GM19351 (cell line): ENCODE data around the gene IL1RL2.

ENCODE experiments used
- ATAC-seq: cut with Tn5 transposase; IDR thresholded peaks from one replicate; pipeline ENCODE4 v1.9.1; 2021; ENCODE audit warnings: mild to moderate bottlenecking, moderate library complexity; ENCODE audit not compliant: unreplicated experiment

Gene IL1RL2

DNA sequence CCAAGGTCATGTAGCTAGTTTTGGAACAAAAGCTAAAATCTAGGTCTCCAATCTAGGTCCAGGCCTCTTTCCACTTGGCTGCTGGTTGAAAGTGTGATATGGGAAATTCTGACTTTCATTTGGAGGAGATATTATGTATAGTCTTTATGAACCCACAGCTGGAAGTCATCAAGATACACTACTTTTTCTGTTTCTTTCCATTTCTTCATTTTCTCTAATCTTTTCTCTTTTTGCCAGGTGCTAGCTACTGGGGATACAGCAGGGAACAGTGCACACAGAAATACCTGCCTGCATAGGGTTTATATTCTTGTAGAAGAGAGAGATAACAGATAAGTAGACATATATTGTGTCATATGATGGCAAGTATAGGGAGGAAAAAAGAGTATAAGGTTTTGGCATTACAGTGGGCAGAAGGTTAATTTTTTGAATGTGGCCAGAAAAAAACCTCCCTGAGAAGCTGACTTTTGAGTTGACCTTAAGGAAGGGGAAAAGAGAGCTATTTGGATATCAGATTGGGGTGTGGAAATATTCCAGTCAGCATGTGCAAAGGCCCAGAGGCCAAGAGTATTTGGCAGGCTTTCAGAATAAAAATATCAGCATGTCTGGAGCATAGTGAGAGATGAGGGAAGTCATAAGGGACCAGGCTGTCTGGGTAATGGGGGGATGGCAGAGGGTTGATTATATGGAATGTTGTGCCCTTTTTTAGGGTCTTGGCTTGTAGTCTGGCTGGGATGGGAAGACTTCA lies 28.6 kb upstream of the IL1RL2 start:
- no peak for ATAC-seq

DNA sequence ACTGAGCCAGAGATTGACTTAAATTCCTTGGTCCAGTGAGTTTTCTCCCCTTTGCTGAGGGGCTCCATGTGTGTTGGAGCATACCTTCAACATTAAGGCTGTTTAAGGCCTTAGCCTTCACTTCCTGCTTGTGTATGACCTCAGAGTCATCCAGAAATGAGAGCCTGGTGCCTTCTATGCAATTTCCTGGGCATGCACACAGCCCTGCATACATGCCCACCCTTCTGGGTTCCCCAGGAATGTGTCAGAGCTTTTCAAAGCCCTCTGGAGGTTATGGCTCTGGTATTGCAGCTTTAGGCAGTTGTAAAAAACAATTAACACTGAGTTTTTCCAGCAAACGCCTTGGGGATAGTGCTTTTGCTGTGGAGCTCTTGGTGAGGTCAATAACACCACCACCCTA lies 27.5 kb upstream of the IL1RL2 start:
- ATAC-seq, result no peak

DNA sequence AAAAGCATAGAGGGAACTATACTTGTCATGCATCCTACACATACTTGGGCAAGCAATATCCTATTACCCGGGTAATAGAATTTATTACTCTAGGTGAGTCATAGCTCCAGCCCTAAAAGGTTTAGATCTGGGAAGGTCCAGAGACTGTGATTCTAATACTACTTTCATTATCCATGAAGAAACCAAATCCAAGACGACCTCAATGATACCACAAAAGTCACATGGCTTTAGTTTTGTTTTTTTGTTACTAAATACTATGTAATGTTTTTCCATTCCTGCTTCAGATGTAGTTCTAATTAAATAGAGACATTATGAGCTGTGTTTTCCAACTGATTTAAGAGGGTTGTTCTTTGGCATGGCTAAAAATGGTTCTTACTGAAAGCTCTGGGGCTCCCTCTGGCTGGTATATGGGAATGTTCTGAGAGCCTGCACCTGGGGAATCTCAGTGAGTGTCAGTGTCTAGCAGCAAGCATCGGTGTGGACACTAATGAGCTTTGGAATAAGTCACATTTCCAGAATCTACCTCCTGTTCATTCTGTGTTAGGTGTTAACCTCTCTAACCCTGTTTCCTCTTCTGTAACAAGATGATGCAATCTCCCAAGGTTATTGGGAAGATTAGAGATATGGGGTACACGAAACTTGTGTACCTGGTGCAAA lies 20.5 kb upstream of the IL1RL2 start:
- no peak for ATAC-seq

DNA sequence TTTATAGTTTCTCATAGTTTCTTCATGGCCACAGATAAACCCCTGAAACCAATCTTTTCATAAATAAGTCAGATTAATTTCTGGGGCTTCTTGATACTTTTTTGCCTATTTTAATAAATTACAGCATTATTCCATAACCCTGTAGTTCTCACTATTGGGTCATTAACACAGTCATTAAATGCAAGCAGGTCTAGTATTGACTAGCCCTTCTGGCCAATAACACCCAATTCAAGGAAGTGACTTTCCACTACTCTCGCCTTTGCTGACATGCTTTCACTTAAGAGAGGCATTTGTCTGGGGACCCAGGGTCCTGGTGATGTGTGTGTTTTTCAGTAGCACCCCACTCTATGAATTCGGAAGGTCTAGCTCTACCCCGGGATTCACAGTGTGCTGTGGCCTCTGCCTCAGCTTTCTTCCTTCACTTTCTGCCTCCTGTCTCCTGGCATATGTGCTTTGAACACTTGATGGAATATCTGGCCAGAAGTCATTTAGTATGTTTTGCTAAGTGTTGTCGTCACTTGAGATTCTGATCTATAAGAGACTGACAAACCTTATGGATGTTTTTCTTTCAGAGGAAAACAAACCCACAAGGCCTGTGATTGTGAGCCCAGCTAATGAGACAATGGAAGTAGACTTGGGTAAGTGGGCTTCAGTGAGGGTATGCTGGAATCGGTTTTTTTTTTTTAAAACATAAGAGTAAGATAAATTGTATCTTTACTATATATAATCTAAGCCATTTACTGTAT lies 18.6 kb upstream of the IL1RL2 start:
- no peak for ATAC-seq

DNA sequence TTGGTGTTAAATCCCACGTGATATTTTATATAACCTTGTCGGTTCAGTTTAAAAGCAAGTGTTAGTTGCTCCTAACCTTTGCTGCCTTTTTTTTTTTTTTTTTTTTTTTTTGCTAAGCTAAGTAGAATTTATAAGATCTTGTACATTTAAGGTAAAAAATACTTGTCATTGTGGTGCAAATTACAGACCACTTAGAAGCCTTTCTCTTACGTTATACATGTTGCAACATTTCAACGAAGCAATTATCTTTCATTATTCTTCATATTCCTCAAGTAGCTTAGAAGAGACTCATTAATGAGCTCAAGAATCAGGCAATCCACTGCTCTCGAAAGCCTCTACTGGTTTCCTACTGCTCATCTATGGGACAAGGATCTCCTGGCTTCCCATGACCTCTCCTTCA lies 14.9 kb upstream of the IL1RL2 start:
- ATAC-seq, result no peak

DNA sequence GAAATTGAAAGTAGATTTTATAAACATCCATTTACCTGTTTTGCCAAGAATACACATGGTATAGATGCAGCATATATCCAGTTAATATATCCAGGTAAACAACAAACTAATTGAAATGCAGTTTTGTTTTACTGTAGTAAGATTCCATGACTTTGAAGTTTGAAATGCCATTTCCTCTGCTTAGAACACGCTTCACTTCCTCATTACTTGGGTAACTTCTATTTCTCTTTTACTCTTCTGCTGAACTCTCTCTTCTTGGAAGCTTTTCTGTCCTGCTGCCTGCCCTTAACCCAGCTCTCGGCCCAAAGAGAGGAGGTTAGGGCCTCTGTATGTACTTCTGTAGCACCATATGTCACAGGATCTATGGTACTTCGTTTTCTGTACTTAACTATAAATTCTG lies 14.1 kb upstream of the IL1RL2 start:
- ATAC-seq, result no peak

DNA sequence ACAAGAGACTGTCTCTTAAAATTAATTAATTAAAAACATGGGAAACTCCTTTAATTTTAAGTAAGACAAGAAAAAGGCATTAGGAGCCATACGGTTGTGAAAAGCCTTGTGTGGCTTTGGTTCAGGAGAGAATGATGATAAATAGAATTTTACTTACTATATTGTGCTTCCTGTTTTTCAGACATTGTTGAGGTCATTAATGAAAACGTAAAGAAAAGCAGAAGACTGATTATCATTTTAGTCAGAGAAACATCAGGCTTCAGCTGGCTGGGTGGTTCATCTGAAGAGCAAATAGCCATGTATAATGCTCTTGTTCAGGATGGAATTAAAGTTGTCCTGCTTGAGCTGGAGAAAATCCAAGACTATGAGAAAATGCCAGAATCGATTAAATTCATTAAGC lies 10.7 kb upstream of the IL1RL2 start:
- ATAC-seq, result no peak

DNA sequence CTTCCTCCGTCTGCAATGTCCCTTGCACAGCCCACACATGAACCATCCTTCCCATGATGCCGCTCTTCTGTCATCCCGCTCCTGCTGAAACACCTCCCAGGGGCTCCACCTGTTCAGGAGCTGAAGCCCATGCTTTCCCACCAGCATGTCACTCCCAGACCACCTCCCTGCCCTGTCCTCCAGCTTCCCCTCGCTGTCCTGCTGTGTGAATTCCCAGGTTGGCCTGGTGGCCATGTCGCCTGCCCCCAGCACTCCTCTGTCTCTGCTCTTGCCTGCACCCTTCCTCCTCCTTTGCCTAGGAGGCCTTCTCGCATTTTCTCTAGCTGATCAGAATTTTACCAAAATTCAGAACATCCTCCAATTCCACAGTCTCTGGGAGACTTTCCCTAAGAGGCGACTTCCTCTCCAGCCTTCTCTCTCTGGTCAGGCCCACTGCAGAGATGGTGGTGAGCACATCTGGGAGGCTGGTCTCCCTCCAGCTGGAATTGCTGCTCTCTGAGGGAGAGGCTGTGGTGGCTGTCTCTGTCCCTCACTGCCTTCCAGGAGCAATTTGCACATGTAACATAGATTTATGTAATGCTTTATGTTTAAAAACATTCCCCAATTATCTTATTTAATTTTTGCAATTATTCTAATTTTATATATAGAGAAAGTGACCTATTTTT lies 8.9 kb upstream of the IL1RL2 start:
- no peak for ATAC-seq

DNA sequence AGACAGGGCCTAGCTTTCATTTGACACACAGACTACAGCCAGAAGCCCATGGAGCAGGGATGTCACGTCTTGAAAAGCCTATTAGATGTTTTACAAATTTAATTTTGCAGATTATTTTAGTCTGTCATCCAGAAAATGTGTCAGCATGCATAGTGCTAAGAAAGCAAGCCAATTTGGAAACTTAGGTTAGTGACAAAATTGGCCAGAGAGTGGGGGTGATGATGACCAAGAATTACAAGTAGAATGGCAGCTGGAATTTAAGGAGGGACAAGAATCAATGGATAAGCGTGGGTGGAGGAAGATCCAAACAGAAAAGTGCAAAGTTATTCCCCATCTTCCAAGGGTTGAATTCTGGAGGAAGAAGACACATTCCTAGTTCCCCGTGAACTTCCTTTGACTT lies 7.8 kb upstream of the IL1RL2 start:
- ATAC-seq, result no peak

DNA sequence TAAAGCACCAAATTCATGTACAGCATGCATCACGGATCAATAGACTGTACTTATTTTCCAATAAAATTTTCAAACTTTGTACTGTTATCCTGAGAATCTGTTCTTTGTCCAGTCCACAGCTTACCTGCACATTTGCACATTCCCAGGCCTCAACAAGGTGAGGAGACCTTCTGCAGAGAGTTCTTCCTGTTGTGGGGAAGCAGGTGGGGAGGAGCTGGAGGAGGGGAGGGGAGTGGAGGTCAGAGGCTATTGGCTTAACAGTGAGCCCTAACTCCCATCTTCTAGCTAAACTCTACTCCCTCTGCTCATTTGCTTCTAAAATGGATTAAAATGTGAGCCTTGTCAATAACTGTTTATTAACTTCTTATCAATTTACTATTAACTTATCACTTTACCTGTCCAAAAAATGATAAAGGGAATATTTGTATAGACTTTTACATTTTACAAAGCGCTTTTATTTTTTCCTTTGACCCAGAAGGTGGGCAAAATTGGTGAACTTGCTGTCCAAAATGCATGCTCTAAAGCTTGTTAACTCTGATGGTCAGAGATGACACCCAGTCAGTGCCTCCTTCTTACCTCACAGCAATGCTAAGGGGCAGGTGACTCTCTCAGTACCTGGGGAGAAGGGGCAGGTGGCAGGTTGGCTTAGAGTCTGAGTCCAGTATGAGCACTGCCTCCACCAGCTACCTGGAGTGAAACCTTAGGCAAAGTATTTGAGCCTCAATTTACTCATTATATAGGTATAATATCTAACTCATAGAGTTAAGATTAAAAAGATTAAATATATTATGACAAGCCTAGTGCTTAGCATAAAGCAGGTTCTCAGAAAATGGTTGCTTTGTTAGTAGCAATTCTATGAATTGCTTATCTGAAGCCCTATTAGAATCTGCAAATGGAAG lies 6.8 kb upstream of the IL1RL2 start:
- no peak for ATAC-seq

DNA sequence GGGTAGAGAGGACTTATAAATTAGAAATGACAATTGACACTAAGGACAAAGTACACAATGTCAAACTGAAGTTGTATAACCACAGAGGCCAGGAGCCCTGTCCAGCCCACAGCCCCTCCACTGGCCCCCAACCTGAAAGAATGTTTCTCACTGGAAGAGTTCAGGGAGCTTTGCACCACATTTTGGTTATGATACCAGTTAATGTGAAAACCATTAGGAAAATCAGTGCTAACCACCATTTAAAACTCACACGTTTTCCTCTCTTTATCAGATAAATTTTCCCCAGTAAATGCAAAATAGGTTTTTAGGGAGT lies 6.2 kb upstream of the IL1RL2 start:
- ATAC-seq, result no peak

DNA sequence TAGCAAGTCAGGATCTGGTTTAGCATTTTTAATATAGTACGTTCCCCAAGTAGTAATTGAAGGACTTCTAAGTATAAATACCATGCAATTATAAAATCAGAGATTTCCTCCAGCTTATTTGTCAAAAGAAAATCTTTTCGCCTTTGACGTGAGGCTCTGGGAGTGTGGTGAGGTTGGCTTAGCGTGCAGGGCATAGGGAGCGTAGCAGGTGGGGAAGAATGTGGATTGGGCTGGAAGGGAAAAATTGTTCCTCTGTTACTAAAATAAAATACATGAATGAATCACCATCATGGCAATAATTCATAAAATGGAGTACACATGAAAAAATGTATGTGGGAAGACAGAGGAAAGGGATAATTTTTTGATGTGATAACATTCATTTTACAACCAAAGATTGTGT lies 5.4 kb upstream of the IL1RL2 start:
- no peak for ATAC-seq

DNA sequence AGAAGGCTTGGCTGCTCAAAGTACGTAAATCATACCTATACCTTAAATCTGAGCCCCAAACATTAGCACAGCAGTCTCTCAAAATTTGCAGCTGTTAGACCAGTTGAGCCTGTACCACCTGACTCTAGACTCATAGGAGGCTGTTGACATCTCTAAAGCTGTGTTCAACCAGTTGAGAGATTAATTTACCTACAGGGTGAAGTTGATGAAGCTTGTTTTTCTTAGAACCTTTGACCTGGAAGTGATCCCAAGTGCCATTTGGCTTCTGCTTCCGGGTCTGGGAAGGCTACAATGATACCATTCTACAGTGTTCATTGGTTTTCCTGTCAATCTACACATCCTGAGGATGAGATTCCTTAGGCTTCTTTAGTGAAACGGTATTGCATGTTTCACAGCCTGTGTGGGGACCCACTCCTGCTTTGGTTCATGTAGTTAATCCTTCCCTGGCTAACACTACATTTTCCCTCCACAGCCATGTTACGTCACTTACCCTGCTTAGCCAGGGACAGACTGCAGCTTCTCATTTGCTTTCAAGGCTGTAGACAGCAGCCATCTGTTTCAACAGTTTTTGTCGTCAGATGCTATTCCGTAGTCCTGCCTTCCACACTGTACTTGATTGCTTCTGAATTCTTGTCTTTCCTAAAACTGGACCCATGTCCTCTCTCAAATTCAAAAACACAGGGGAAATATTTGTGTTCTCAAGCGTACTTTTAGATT lies 4.7 kb upstream of the IL1RL2 start:
- ATAC-seq, result no peak

DNA sequence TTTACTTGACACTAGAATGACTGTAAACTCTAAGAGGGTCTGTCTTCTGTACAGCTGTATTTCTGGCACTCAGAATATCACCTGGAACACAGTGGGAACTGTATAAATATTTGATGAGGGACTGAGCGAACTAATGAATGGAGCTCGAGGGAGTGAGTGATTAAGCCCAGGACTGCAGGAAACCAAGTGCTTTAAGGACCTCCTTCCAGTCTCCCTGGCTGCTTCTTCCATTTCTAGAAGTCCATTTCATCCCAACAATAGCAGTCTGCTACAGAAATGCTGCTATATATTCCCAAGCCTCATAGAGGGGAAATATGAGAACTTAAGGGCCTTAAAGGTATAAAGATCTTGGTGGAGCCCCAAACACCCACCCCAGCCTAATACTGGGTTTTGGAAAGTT lies 2.8 kb upstream of the IL1RL2 start:
- no peak for ATAC-seq

DNA sequence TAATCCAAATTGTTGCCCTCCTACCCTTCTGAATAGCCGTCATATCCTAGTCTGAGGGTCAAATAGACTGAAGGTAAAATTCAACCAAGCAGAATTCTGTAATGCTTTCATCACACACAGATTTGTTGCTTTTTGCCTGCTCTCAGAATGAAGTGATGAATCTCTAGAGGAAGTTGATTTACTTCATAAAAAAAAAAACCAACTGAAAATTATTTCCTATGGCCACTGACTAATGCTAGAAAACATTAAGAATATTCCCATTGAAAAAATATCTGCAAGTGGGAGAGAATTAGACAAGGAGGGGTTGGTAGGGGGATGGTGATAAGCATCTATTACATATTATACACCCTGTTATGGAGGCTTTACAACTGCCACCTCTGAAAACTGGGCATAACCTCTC lies 2.3 kb upstream of the IL1RL2 start:
- no peak for ATAC-seq

DNA sequence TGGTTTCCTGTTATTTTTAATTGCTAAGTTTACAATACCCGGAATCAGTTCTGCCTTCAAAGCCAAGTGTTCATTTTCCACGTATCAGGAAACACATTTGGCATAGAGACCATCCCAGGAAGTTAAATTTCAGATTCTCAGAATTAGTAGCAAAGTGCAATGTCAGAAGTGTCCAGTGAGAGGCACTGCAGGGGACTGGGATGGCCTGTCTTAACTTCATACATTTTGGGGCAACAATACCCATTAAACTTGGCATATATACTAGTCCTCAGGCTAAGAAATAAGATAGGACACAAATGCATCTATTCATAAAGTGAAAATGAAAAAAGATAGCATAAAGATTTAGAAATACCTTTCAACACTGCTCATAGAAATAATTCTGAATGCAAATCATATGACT lies 1.5 kb upstream of the IL1RL2 start:
- ATAC-seq, result no peak

DNA sequence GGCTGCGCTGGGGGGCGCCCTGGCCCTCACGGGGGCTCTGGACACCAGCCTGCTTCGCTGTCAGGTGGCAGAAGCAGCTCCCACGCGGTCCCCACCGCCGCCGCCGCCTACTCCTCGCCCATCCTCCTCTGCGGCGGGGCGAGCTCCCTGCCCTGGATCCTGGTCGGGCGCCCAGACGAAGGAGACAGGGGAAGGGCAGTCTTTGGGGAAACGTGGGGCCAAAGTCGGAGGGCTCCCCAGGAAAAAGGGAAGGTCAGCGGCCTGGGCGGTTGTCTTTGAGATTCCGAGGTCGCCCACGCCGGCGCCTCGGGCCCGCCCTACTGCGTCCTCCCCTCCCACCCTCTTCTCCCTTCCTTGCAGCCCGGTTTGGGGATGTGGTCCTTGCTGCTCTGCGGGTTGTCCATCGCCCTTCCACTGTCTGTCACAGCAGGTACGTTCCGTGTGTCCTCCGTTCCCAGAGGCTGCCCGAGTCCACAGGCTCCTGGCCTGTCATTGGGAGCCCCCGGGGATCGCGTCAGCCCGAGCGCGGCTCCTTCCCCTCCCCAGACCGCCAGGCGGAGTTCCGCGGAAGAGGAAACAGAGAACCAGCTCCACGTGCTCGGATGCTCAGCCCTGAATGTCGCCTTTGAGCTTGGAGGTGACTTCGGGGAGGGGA lies 800 bp downstream of the IL1RL2 start:
- no peak for ATAC-seq

DNA sequence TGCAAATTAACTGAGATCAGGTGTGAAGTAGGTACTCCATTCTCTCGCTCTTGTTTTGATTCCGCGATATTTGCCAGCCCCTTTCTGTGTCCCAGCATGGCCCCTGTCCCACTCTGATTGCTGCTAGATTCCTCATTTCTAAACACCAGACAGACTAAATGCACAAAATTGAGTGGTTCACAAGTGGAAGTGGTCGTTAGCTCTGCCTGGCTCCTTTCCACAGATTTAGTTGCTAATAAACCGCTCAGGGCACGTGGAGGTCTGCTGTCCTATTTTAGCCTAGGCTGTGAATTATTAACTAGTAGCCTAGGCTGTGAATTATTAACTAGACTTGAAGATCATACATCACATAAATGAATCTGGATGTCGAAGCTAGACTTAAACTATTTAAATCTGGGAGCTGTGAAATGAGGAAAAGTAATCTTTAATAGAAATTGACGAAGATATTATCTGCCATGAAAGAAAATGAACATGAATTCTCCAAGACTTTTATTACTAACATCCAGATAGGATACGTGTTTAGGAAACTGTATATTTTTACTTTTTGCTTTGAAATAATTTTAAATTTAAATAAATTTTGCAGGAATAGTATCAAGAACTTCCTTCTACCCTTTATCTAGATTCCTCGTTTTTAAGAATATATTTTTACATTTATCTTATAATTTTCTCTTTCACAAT lies 3.7 kb downstream of the IL1RL2 start:
- no peak for ATAC-seq

DNA sequence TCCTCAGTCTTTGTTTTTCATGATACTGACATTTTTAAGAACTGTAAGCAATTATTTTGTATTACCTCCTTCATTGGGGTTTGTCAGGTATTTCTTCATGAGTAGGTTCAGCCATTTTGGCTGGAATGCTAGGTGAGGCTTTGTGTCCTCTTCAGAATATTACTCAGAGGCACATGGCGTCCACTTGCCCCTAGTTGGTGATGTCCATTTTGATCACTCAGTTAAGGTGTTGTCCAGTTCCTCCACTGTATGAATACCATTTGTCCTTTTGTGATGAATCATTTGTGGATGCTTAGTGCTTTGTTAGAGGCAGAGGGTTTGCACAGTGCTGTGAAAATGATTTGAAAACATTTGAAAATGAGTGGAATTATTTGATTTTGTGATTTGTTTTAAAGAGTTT lies 4.7 kb downstream of the IL1RL2 start:
- ATAC-seq, result no peak
